ENCODE data around the gene ERG.

ERG gene

DNA sequence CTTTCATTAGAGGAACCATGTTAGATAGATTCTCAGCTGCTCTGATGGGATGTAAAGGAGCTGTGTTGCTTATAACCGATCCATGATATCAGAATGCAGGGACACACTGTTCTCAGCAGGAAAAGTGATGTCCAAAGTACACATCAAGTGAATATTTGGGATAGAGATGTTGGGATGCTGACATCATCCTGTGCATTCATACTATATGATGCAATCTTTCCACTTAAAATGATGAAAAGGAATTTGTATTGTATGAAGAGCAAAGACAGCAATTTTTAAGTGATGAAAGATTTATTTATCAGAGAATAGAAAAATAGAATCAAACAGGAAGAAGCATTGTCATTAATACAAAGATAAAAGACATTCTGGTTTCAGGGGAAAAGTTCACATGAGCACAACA, 110.1 kb downstream of the ERG start:
- DNase-seq, result no peak

DNA sequence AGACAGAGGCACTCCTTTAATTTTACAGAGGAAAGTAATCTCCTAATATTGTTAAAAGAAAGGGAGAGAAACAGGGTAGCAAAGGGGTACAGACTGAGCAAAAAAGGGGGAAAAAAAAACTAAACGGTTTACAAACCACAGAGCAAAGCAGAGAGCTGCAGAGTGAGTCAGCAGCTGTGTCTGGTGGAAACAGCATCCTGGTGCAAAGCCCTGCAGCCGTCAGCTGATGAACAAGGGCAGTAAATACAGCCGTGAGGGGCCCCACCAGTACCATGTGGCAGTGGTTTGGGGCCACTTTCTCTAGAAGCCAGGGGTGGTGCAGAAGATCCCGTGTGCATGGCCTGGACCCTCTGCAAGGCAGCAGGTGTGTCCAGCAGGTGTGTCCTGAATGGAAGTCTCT, 111.3 kb downstream of the ERG start:
- DNase-seq, result no peak

DNA sequence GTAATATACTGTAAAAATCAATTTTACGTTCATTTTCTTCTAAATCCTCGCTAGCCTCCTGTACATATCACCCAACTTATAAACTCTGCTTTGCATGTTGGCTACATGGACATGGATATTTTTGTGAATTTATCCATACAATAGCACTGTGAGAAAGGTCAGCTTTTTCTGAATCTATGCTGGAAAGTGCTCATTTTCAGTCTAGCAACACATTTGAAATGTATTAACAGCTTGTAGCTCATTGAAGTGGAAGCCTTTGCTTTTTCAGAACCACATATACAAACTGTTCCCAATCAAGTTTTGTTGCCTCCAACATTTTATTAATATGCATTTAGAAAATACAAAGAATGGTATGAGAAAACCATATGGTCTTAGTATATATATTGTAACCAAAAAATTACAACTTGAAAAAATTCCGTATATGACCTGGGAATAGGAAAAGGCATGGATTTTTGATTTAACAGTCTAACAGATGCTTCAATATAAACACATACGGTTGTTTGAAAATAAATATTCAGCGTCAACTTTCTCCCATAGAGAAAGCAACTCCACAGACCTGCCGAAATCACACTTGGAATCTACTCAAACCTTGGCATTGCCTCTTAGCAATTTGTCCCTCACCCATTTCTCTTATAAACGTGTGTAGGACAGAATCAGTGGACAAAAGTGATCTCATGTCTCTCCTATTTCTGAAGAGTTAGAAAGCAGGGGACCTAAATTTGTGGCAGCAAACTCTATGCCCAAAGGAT, 112.7 kb downstream of the ERG start:
- DNase-seq, result no peak

DNA sequence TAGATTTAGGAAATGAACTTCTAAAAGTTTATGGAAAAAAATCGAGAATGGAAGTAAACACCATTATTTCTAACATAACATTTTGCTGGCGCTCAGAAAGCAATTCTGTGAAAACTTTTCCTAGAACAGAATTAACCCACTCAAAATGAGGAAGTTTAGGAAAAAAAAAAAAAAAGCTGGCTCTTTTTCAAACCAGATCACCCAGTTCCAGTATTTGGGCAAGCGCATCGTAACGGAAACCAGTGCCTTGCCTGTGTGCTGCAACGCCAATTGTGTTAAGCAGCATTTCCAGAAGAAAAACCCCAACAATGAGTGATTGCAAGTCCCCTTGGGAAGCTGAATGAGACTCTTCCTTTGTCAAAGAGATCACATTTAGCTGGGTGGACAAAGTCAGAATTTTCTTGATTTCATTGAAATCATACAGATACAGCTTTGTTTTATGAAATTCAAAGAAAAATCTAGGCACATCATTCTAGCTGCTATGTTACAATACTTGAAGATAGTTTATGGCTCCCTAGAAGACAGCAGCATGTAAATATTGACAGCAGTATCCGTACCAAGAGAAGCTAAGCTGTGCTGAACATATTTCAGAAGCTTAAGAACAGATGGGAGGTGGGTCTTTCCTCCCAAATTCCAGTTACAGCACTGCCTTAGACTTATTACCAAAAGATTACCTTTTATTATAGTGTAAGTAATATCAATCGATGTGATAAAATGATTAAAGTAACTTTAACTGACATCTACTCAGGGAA, 113.4 kb downstream of the ERG start:
- no peak for DNase-seq

DNA sequence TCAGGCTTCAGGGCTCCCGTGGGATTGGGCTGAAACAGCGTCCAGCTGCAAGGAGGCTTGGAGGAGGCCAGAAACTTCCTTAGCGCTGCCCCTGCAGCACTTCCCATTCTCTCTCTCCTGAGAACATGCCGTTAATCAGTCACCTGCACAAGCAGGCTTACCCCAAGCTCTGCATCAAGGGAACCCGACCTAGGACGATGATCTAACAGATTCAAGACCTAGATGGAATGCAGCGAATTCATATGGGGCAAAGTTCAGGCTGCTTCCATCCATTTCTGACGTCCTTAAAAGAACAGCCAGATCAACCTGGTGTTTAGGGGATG, 114.1 kb downstream of the ERG start:
- no peak for DNase-seq

DNA sequence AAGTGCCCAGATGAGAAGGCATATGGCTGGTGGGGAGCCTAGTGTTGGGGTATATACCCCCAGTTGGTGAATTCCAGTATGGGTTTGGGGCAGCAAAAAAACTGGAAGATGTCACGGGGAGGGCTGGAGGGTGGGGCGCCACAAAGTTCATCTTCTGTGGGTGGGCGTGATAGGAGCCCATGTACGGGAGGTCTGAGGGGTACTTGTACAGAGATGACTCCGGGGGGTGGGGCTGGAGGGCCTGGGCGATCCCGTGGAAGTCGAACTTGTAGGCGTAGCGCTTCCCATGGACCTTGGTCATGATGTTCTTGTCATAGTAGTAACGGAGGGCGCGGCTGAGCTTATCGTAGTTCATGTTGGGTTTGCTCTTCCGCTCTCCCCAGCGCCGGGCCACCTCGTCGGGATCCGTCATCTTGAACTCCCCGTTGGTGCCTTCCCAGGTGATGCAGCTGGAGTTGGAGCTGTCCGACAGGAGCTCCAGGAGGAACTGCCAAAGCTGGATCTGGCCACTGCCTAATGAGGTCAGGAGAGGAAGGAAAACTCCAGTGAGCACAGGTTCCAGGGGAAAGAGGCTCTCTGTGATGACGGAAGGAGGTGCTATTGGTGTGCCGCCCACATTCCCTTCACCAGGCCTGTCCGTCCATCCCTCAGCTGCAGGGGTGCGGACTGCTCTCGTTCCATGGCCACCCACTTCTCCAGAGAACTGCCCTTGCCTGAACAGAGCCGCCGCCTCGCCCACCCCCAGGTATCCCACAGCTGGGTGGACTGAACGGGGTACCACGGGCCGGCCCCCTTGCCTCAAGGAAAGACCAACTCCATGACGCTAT, 114.7 kb downstream of the ERG start:
- DNase-seq, result no peak

DNA sequence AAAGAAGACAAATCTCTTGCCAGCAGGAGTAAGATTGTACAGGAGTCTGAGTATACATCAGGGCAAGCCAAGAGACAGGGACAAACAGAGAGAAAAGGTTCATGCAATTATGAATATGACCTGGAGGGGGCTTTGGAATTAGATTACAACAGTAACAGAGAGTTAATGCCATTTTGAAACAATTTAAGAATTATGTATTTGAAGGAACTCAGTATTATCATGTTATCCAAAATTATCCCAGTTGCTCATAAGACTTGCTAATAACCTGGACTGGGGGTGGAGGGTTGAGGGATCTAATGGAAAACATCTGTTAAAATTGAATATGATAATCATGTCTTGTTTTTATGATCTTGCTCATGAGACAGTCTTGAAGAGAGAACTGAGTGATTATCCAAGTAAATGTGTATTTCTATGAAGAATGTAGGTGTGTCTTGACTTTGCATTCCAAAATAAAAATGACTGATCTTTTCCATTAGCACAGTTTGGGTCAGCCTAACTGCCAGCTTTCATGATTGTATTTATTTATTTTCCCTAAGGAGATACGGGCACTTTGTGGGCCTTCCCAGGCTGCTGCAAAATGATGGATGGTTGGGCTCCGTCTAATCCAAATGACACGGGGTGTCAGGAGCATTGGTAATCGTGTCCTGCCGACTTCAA, 117.7 kb downstream of the ERG start:
- DNase-seq, result no peak

DNA sequence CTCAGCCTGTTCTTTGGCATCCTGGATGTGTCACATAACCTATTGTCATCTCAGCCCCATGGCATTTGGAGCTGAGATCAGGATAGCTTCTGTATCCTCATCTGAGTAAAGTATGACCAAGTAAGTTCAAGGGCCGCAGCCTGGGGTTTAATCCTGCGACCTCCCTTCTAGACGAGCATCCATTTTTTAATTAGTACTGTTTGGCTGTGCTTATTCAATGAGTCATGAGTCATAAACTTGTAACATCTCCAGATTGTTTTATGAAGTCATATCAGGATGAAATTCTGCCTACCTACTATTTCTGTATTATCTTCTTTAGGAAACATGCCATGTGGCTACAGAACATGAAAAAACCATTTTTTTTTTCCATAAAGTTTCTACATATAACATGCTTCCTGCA, 119.1 kb downstream of the ERG start:
- no peak for DNase-seq

DNA sequence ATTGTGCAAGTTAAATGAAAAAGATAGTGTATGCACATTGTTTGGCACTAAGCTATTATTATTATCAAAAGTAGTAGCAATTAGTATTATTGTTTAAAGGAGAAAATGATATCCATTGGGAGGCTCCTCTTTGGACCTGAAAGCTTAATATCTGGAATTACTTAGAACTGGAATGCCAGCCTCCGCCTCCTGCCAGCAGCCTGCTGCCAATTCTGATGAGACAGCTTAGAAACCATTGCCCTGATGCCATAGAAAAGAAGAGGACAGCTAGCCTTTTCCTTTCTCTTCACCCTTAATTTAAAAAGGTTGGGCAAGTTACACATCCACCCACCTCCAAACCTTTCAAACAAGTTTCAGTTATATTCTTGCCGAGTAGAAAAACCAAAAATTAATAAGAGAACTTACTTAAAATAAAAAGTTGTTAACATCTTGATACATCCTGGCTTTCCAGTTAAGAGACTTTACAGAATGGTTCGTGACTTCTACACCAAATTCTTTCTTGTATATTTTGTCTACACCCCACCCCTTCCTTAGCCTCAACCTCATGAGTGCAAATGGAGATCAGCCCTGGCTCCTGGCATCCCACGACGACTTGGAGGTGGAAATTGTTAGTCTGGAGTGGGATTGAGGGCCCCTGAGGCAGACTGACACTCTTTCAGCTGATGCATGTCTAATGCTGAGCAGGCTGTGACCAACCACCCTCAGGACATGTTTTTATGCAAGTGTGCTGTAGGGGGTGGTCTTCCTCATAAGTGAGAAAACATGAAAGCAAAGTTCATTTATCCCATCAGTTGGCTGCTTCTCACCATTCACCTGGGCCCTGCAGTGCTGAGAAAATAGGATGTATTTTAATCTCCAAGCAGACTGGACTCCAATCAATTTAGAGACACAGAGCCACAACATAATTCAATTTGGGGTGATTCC, 120.8 kb downstream of the ERG start:
- no peak for DNase-seq

DNA sequence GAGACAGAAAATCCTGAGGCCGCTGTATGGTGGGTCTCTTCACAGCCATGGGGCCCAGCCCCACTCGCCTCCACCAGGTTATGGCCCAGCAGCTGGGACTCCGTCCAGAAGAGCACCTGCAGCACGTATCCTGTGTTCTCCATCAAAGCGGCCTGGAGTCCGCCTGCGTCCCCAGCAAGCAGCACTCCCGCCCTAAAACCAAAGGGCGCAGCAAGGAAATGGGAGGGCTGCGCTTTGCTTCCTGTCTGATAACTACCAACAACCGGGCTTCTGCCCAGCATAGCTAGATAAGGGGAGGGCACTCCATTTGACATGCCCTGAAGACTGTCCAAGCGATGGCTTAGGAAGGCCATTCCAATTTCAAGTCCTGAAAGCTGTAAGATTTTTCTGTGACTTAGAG, 121.6 kb downstream of the ERG start:
- DNase-seq, result no peak

DNA sequence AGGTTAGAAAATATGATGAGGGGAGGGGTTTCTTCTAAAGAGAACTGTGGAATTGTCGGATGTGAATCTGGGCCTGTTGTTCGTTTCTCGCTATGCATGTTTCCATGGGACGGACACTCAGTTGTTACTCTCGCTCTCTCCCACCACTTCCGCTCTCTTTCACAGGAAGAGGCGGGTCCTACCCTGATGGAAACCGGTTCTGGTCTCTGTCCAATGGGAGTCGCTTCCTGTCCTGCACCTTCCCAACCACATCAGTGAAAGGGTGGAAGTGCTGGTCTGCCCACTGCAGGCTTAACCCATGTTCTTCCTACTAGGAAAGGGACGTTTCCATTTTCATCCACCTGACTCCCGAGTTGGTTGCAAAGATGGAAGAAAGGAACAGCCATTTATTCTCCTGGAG, 122.0 kb downstream of the ERG start:
- no peak for DNase-seq

DNA sequence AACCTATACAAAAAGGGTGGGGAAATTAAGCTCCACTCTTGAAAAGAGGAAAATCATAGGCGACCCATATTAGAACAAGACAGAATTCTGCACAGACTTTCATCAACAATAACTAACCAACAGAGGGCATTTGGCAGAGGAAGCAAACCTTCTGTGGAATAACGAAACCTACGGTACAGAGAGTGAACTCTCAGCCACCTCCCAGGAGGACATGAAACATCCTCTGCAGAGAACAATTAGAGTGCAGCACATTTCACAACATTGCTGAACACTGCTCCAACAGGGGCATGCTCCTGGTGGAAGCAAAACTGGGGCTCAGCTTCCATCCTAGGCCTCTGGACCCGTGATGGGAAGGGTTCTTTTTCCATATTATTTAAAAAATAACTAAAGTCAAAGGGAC, 130.6 kb downstream of the ERG start:
- no peak for DNase-seq

DNA sequence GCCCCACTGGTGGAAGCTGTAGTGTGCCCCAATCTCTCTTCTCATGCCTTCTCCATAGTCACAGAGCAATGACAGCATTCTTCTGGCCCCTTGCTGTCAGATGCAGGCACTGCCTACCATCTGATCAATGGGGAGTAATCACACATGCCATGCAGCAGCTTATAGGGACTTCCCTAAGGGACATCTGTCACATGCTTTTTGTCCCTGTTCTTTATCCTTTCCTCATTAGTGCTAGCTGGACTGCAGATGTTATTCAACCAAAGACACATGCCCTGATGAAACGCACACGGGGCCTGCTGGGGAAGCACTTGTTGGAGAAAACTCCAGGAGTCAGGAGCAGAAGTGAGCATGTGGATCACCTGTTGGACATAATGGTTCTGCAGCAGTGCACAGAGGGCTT, 132.8 kb downstream of the ERG start:
- no peak for DNase-seq

DNA sequence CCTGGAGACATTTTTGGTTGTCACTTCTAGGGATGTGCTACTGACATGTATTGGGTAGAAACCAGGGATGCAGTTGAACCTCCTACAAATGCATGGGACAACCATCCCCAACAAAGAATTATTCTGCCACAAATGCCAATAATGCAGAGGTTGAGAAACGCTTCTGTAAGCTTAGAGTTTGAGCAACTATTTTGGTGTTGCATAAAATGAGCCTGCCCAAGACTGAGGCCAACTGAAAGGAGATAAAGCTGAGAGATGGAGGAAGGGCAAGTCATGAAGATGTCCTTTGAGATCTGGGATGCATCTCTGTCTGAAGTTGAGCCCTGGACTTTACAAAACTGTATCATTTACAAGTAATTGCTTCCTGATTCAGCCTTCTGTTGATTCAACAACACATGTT, 134.6 kb downstream of the ERG start:
- DNase-seq, result no peak

DNA sequence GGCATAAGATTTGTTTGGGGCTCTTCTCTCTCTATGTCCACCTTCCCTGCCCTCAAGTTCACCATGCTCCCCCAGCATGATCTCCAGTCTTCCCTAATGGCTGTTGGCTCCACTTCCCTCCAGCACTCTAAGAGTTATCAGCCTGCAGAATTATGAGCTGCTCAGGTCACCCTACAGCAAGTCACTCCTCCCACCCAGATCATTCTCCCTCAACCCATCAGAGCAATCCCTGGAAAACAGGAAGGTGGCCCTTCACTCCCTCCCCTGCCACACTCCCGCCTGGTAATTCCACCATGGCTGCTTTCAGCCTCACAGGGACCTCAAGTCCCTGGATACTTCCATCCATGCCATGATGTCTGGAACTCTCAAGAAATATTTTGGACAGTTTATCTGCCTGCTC, 137.0 kb downstream of the ERG start:
- no peak for DNase-seq

DNA sequence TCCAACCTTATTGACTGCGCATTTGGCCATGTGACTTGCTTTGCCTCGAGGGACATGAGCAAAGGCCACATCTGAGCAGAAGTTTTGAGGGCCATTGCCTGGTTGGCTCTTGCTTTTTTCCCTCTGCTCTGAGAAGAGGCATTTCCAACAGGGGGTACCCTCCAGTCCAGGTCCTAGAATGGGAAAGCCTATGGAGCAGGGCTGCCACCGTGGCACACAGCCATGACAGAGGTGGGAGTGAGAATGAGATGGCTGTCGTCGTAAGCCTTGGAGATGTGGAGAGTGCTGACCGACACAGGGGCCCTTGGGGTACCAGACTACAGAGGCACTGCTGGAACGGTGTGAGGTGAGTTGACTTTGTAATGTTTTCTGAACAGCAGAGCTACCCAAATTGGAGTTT, 138.4 kb downstream of the ERG start:
- no peak for DNase-seq

DNA sequence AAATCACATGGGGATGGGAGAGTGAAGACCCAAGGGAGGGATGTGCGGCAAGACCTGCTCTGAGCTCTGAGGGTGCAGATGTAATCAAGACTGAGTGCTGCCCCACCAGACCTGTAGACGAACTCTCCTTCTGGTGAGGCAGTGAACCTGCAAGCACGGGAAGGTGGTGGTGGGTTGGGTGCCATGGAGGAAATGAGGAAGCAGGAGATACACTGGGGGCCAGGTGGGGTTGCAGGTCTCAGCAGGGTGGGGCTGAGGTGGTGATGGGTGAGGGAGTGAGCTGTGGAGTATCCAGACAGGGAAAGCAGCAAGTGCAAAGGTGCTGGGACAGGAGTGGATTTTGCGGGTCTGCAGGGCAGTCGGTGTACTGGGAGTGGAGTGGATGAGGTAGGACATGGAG, 139.2 kb downstream of the ERG start:
- DNase-seq, result no peak

DNA sequence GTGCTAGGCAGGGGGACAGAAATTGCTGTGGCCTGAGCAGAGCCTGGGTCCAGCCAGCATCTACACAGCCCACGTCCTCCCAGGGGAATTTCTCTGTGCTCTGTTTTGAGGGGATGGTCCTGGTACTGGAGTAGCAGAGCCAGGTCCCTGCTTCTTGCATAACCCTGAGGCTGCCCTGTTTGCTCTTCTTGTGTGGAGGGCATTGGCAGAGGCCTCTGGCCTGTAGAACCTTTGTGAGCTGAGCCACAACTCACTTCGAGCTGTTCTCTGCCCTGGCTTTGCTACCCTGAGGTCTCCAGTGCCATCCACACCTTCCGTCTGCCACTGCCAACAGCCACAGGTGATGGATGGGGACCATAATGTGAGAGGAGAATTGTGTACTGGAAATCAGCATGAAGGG, 139.6 kb downstream of the ERG start:
- DNase-seq, result no peak

DNA sequence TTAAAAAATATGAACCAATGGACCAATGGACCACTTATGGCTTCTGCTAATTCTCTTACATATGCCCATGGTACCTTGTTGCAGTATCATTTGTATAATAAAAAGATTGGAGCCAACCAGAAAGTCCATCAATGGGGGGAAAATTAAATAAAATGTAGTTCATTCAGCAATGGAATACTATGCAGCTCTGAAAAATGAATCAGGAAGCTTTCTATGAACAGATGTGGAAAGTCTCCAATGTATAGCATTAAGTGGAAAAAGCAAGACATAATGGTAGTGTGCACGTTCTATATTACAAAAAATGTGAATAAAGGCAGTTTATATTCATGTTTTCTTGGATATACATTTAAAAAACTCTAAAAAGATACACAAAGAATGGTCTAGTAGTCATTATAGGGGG, 140.2 kb downstream of the ERG start:
- no peak for DNase-seq

DNA sequence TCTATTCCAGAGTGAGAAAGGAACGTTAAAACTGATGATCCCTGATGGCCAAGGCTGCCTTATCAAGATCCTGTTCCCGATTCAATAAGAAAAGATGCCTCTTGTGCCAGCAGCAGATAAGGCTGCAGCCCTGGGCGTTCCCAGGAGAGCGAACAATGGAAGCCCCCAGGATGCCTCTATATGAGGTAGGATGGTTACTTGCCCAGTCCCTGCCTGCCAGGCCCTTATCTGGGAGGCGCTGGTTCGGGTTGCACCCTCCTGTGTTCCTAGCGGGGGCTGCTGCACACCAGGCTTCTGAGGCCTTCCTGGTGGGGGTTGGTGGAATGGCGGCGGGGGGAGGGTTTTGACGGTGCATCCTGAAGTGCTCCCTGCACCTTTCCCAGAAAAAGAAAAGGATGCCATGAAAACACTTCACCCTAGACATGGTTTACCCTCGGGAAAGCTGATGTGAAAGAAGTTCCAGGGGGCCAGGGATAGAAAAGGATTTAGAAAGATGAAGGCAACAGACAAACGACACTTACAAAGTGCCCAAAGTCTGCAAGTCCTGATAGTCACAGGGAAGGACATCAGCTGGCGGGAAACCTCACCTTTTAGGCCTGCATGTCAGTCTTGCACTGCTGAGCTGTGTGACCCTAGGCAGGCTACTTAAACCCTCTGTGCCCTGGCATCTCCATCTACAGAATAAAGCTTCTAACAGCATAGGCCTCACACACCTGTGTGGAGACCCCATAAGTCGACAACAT, 141.2 kb downstream of the ERG start:
- DNase-seq, result no peak

DNA sequence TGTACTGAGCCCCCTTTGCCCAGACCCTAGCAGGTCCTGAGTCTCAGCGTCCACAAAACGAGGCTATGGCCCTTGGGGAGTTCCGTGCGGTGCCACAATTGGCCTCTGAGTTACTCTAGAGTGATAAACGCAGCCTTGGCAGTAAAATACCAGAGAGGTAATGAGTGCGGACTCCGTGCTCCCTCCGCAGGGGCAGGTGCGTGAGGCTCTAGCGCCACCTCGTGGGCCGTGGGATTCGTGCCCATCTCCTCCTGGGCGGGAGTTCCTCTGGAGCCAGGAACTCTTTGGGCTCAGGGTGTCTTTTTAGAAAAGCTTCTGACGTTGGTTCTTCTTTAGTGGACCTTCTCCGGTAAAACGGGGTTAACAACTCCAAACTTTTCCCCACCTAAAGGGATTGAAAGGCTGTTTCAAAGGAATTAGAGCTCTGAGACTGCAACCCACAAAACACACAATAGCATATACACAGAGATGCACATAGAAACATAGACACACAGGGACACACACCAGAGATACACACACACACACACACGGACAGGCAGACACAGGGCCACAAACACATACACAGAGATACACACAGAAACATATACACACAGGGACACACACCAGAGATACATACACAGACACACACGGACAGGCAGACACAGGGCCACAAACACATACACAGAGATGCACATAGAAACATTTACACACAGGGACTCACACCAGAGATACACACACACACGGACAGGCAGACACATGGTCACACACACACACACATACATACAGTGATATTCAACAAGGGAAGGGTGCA, 142.1 kb downstream of the ERG start:
- peak; percentile 69 for DNase-seq
